Fibroblast of skin of right biceps (primary cell): Measurements from ENCODE around the gene TENT4B.

Experiments
- DNase-seq: peaks from one replicate; pipeline ENCODE4 v3.0.0-alpha.2; 2013

The TENT4B gene

DNA sequence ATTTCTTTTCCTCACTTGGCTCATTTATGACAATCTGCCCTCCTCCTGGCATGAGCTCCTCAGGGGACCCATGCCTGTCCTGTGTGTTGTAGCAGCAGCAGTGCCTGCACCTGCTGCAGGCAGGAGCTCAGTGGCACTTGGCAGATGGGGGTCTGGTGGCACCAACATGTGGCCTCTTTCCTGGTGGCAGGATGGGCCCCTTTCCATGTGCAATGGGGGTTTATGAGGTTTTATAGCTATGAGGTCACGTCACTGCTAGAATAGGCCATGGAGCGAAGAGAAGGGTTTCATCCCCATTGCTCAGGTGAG, 120.2 kb downstream of the TENT4B start:
- no peak for DNase-seq

DNA sequence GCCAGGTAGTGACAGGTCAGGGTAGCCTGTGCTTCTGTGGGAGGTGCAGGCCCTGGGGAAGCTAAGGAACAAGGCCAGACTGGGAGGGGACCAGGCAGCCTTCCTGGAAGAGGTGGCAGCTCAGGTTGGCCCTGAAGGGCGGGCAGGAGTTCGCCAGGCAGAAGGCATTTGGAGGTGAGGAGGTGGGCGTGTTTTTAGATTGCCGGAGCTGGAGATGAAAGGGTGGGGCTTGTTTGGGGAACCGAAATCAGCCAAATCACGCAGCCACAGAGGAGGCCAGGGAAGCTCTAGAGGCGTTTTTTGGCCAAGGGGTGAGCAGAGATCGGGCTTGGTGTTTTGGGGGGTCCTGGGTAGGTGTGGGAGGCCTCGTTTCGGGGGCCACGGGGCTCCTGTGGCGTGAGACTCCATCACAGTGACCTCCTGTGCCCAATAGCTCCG, 120.8 kb downstream of the TENT4B start:
- DNase-seq, result no peak

DNA sequence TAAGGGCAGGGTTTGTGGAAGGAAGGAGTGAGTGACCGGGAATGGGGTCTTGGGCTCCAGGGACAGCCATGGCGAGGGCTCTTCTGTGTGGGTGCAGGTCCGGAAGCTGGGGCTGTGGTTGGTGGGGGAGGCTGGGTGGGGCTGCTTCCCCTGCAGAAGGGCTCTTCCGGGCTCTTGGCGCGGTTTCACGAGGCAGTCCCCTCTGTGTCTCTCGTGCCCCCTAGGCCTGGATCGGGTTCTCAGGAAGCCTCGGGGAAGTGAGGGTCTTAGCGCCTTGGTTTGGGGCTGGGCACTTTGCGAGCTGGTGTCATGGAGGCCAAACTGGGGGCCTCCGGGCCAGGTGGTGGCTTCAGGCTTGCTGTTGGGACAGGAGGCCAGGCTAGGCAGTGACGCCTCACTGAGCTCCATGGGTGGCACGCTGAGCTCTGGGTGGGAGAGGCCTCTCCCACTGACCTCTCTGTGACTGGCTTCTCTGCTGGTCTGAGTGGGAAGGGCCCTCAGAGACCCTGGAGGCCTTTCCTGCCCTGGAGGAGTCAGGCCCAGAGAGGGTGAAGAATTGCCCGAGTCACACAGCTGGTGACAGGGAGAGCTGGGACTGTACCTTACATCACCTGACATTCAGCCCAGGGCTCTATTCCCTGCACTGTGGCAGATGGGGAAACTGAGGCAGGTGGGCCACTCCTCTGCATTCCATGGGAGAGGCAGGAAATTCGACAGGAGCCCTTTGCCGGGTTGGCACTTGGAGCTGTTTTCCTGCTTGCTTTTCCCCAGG, 121.4 kb downstream of the TENT4B start:
- no peak for DNase-seq

DNA sequence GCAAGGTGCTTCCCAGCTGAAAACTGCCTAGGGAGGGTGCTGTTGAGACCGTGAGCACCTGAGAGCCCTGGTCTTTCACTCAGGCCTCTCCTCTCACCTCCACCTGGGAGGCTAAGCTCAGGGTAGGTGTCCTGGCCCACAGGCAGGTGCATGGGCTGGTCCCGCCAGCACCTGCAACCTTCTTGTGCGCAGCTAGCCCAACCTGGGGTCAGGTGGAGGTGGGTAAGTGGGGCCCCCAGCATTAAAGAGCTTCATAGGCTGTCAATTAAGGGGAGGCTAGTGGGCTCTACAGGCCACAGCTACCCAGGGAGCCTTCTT, 122.0 kb downstream of the TENT4B start:
- DNase-seq, result no peak

DNA sequence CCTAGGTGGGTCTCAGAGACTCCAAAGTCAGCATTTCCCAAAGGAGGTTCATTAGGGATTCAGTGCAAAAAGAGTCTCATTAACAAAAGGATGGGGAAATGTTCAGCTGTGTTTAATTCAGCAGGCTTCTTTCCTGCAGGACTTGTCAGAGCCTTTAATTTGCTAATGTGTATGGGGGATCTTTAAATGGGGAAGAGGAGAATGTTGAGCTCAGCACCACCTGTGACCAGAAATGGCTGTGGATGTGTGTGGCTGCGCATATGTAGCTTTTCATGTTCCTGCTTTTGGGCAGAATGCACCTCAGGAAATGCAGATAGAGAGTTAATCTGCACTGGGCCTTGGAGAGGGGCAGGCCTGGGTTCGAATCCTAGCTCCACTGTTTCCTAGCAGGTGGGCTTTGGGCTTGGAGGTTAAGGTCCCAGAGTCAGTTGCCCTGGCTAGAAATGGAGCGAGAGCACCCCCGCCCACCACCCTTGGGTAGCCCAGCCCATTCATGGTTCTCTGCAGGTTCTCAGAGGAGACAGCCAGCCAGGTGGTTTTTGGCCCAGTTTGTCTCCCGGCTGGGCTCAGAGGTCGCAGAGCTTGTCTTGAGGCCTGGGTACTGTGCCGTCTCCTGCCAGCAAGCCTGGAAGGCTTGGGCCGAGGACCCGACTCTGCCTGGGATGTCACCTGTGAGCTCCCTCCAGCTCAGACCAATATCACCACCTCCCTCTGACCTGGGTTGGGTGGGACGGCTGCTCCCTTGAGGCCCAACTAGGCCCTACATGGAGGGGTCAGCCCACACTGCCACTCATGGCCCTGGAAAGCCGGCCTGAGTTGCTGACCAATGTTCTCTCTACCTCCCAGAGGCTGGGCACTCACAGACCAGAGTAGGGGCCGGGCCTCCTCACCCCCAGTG, 122.6 kb downstream of the TENT4B start:
- no peak for DNase-seq

DNA sequence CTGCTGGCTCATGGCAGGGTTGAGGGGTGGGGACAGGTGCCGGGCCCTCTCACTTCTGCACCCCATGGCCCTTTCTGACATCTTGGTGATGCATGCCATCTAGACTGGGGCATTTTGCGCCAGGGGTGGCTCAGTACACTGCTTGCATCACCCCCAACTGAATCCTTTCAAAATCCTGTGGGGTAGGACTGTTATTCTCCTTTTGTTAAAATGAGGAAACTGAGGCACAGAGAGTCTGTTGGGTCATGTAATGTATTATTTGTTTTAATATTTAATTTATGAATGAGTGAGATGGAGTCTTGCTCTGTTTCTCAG, 123.2 kb downstream of the TENT4B start:
- no peak for DNase-seq

DNA sequence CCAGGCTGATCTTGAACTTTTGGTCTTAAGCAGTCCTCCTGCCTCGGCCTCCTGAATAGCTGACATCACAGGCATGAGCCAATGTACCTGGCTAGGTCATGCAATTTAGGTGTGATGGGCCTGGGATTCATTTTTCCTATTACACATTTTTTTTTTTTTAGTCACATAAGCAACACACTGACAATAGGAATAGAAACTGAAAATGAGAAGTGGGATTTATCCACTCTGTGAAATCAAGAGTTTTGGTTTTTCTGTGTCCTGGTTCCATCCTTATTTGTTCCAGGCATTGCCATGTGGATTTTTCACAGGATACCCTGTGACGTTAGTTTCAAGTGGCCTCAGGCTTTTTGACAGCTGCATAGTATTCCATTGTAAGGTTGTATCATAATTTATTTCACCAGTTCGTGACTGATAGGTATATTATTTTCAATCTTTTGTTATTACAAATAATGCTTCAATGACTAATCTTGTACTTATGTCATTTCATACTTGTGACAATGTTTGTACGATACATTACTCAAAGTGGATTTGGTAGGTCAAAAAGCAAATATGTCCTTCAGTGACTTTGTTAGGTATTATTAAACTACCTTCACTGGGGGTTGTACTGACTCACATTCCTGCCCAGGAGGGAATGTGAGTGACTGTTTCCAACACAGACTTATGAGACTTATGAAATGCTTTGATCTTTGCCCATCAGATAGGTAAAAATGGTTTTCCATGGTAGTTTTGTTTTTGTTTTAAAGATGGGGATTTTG, 123.9 kb downstream of the TENT4B start:
- no peak for DNase-seq

DNA sequence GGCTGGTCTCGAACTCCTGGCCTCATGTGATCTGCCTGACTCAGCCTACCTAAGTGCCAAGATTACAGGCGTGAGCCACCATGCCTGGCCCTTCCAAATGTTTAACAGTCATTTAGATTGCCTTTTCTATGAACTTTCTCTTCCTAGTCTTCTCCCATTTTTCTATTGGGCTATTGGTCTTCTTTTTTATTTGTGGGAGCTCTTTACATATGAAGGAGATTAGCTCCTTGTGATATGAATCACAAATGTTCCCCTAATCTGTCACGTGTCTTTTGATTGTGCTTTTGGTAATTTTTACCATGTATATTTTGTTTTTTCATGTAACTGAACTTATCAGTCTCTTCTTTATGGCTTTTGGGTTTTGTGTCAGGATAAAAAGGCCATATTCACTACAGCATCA, 125.1 kb downstream of the TENT4B start:
- DNase-seq, result no peak

DNA sequence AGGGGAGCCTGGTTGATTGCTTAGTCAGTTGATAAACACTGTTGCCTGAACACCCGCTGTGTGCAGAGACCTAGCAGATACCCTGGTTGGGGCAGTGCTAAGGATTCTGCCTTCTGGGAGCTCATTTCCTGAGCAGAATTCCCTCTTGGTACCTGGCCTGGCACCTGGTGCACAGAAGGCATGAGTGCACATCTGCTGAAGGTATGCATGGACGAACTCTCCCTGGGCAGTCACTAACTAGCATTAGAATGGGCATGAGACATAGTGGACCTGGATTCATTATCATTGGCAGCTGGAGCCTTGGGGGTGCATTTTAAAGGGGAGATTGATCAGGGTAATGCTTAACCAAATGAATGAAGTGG, 126.4 kb downstream of the TENT4B start:
- DNase-seq, result no peak

DNA sequence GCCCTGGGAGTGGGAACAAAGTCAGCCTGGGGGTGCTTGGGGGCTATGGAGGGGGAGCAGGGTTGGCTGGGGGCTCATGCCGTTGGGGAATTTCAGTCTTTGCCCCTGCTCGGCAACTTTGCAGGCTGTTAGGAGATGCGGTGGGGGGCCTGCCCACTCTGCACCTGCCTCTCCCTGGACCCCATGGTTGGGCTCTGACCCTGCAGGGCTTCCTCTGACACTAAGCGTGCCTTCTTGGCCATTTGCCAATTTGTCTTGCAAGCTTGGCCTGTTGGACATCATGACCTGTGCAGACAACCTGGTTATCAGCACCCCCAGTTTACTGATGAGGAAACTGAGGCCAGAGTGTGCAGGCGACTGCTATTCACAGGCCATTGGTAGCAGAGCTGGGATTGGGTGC, 127.8 kb downstream of the TENT4B start:
- no peak for DNase-seq
